ENCODE data around the gene OR6A2.

GRCh38 chr11:6834021-6834420, 34.5 kb upstream of the OR6A2 start:
- TF ChIP-seq CTCF (IDR thresholded peaks at IDR 0.05; ENCODE audit: low read depth, low read length, poor library complexity, severe bottlenecking) (no peak), EZH2phosphoT487 (IDR thresholded peaks at IDR 0.05; ENCODE audit: borderline replicate concordance, low read length) (no peak)
